Lung (tissue), 12 donors: ENCODE data around the gene MTA1. TPM values are rescaled to one million over a fixed set of nuclear protein-coding genes. Genes with fewer than 3 reads are reported as not detected.

Experiments
- ATAC-seq: fragments of 200-7000 bp; cut with Tn5 transposase; one replicate; pipeline ENCODE4 v1.9.1; 2020; ENCODE audit warnings: moderate number of reproducible peaks; ENCODE audit not compliant: insufficient read depth, low FRiP score
- DNase-seq, 3 donors: peaks; one replicate each; pipeline ENCODE4 v3.0.0-alpha.2; 2013 to 2017
- H3K27ac ChIP-seq, 2 donors: one replicate each; pipeline ENCODE4 v1.5.1; 2013; ENCODE audit warnings: mild to moderate bottlenecking in 2 of 2, moderate library complexity in 2 of 2, control low read depth in 1 of 2, inconsistent platforms in 1 of 2, low read depth in 1 of 2, low read length in 1 of 2
- H3K27me3 ChIP-seq, 3 donors: one replicate each; pipeline ENCODE4 v1.5.1; 2013; ENCODE audit warnings: low read length in 2 of 3; ENCODE audit not compliant: control insufficient read depth in 3 of 3, insufficient read depth in 3 of 3
- H3K36me3 ChIP-seq, 4 donors: one replicate each; pipeline ENCODE4 v1.5.1; 2013; ENCODE audit warnings: low read length in 4 of 4, mild to moderate bottlenecking in 1 of 4, moderate library complexity in 1 of 4; ENCODE audit not compliant: control insufficient read depth in 4 of 4, insufficient read depth in 4 of 4
- H3K4me1 ChIP-seq, 5 donors: one replicate each; pipeline ENCODE4 v1.5.1; 2013; ENCODE audit warnings: low read length in 5 of 5, mild to moderate bottlenecking in 2 of 5, moderate library complexity in 1 of 5; ENCODE audit not compliant: control insufficient read depth in 5 of 5, insufficient read depth in 5 of 5
- H3K4me3 ChIP-seq: one replicate; pipeline ENCODE4 v1.5.1; 2013; ENCODE audit warnings: mild to moderate bottlenecking, control low read depth, moderate library complexity
- H3K9ac ChIP-seq, 2 donors: one replicate each; pipeline ENCODE4 v1.5.1; 2013; ENCODE audit warnings: low read length in 2 of 2, control low read depth in 1 of 2; ENCODE audit not compliant: insufficient read depth in 1 of 2
- H3K9me3 ChIP-seq, 4 donors: one replicate each; pipeline ENCODE4 v1.5.1; 2013; ENCODE audit warnings: low read length in 3 of 4, mild to moderate bottlenecking in 1 of 4, moderate library complexity in 1 of 4; ENCODE audit not compliant: control insufficient read depth in 4 of 4, insufficient read depth in 3 of 4
- WGBS, 2 donors: extraction: QIAGEN DNeasy Blood & Tissue Kit; methylation state at CpG; one replicate each; pipeline ENCODE4 v1.1.7; 2013; 5-methylcytosine and 5-hydroxymethylcytosine counted together
- polyA plus RNA-seq, 2 donors: library from polyadenylated mRNA; stranded (reverse); fragments of 200-250 nt; gene quantifications; one replicate each; pipeline ENCODE4 v1.2.1, GENCODE V29; 2013
- total RNA-seq, 2 donors: library from RNA; depleted of rRNA in 1 of 2; stranded (reverse); fragments of >200 nt in 1 of 2; gene quantifications; one replicate each; pipeline ENCODE4 v1.2.1, GENCODE V29; 2014 to 2021
- TF ChIP-seq, protein P1 (sequence below): IDR thresholded peaks from 2 replicates; pipeline ENCODE4 v1.5.1; 2012; ENCODE audit warnings: mild to moderate bottlenecking; ENCODE audit errors: control extremely low read depth, extremely low read depth
- donor health status: control.
- donor health status: control.
- donor health status: Bipolar disorder and iron deficiency.
- donor health status: healthy.
- donor health status: DM: yes; HTN: yes; CAD: no.

The MTA1 gene
- total and polyA plus RNA-seq, 4 donors: 40.2 to 113 (median 63.6) TPM

DNA sequence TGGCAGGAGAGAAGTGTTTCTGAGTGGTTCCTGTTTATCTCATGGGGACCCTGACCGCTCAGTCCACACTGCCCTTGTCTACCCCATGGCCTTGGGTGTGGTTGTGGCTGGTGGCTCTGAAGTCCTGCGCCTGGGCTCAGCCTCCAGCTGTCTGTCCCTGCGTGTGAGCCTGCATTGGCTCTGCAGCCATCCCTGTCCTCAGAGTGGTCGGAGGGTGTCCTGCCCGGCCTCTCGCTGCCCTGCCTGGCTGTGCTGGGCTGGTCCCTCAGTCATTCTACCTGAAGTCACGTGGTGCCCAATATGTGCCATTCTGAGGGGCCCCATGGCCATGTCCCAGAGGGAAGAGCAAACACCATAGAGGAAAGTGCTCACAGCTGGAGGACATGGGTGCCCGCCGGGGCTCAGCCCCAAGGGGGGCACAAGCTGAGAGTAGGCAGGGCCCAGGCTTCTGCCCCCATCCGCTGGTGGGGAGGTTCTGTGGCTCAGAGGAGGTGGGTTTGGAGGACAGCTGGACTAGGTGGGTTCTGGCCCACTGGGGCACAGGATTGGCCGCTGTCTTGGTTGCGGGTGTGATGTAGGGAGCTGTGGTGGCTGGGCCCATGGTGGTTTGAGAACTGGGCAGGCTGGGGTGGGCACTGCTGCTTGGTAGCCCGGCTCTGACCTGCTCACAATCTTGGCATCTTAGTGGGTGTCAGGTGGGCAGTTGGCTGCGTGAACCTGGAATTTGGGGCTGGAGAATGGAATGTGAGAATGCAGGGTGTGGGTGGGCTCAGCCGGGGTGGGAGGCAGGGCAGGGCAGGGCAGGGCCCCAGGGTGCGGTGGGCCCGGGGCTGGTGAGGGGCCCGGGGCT lies 83.0 kb downstream of the MTA1 start:
- no peaks in the 10 kb centered on the region for H3K27me3 ChIP-seq
- WGBS, 2 donors: 81 to 82% methylated on average over 16 to 18 of the region's 18 CpGs
- TF ChIP-seq, protein P1, sequence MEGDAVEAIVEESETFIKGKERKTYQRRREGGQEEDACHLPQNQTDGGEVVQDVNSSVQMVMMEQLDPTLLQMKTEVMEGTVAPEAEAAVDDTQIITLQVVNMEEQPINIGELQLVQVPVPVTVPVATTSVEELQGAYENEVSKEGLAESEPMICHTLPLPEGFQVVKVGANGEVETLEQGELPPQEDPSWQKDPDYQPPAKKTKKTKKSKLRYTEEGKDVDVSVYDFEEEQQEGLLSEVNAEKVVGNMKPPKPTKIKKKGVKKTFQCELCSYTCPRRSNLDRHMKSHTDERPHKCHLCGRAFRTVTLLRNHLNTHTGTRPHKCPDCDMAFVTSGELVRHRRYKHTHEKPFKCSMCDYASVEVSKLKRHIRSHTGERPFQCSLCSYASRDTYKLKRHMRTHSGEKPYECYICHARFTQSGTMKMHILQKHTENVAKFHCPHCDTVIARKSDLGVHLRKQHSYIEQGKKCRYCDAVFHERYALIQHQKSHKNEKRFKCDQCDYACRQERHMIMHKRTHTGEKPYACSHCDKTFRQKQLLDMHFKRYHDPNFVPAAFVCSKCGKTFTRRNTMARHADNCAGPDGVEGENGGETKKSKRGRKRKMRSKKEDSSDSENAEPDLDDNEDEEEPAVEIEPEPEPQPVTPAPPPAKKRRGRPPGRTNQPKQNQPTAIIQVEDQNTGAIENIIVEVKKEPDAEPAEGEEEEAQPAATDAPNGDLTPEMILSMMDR: no peak
- H3K4me1 ChIP-seq: no peaks in the 10 kb centered on the region
- no peak overlapping the region for H3K27ac ChIP-seq
- no peak for DNase-seq
- peaks cover 0 to 3% (median 0%) of the 10 kb centered on the region in 4 donors for H3K36me3 ChIP-seq
- H3K9me3 ChIP-seq: no peaks in the 10 kb centered on the region
- no peak overlapping the region for H3K9ac ChIP-seq
- H3K4me3 ChIP-seq: no peak overlapping the region
- ATAC-seq: no peak

DNA sequence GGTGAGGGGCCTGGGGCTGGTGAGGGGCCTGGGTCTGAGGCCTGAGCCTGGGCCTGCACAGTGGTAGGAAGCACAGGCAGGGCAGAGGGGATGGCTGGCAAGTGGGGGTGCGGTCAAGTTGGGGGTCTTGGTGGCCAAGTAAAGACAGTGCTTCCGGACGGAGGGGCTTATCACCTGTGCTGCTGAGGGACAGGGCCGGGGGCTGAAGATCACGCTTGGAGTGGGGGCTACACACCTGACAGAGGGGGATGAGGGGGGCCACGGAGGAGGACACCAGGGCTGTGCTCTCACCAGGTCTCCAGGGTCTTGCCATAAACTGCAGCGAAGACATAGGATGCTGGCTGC lies 83.6 kb downstream of the MTA1 start:
- H3K27me3 ChIP-seq: no peaks in the 10 kb centered on the region
- 91 to 94% methylated on average over 7 of the region's 7 CpGs for WGBS, 2 donors
- peaks cover 0 to 3% (median 0%) of the 10 kb centered on the region in 4 donors for H3K36me3 ChIP-seq
- H3K4me3 ChIP-seq: no peak overlapping the region
- TF ChIP-seq, protein P1: no peak
- no peak for DNase-seq
- no peak for ATAC-seq
- H3K4me1 ChIP-seq: no peaks in the 10 kb centered on the region
- no peak overlapping the region for H3K27ac ChIP-seq
- H3K9ac ChIP-seq: no peak overlapping the region
- peaks cover 0 to 2% (median 0%) of the 10 kb centered on the region in 4 donors for H3K9me3 ChIP-seq

DNA sequence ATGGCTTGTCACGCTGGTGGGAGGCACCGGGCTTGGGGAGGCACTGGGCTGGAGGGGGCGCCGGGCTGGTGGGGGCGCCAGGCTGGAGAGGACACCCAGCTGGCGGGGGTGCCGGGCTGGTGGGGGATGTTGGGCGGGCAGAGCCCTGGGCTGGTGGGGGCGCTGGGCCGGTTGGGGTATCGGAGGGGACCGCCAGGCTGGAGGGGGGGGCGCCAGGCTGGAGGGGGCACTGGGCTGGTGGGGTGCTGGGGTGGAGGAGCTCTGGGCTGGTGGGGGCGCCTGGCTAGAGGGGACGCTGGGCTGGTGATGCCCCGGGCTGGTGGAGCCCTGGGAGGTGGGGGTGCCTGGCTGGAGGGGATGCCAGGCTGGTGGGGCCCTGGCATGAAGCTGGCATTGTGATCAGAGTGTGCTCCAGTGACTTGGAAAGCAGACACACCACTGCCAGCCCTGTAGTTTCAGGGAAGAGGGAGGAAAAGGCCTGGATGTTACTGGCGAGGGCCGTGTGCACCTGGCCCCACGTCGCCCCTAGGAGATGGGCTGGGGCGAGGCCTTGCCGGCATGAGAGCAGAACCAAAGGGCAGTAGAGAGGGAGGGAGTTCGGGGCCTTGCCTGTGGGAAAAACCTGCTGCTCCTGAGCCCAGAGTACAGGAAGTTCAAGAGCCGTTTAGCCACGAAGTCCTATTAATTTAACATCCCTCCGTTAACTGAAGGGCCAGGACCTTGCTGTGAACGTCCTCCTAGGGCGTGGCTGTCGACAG lies 84.5 kb downstream of the MTA1 start:
- Histone ChIP-seq H3K9ac (no peak overlapping the region), H3K36me3 (no peaks in the 10 kb centered on the region), H3K27ac (no peak overlapping the region), H3K27me3 (no peaks in the 10 kb centered on the region), H3K9me3 (peaks cover 0 to 2% (median 0%) of the 10 kb centered on the region in 4 donors), H3K4me3 (no peak overlapping the region), H3K4me1 (no peaks in the 10 kb centered on the region)
- TF ChIP-seq, protein P1: no peak
- WGBS, 2 donors: 79 to 80% methylated on average over 26 to 29 of the region's 29 CpGs
- ATAC-seq: no peak
- DNase-seq: no peak
